ENCODE results near the gene HHAT. TPM values are rescaled to one million over a fixed set of nuclear protein-coding genes. Genes with fewer than 3 reads are reported as not detected.
A peak's percentile ranks its signal among the peaks of the same experiment; 100 is the strongest.

HHAT gene
- total and polyA plus RNA-seq, 9 of the 15 experiments (the other 6 are each of a cell fraction or from before 2014, with no cell fraction given) = 0.07 to 0.16 (median 0.13) TPM; not detected in 1

DNA sequence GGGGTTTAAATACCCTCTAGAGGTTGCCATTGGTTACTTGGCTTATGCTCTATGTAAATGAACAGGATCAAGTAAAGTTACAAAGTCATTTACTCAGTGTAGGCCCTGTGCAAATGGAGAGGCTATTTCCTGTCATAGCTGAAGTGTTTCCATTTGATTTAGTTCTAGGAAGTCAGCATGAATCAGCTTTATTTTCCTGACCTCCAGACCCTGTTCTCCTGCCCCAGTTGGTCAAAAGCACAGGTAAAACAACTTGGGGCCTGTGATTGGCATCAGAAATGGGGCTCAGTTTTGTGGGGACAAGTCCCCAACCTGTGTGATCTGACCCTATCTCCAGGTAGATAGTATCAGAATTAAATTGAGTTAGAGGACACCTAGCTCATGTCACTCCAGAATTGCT is 239.9 kb downstream of the HHAT start (continued):
- TF ChIP-seq SUPT5H (IDR thresholded peaks at IDR 0.05) (no peak), STAT5B (CRISPR knock-in tag; IDR thresholded peaks at IDR 0.05) (no peak), NELFE (IDR thresholded peaks at IDR 0.05; ENCODE audit: insufficient read depth, insufficient read length) (no peak), HMGN3 (IDR thresholded peaks at IDR 0.05; ENCODE audit: borderline replicate concordance, extremely low read depth, insufficient read length, low read depth, low read length) (no peak), RBM17 (IDR thresholded peaks at IDR 0.05; ENCODE audit: borderline replicate concordance, low read depth, low read length) (no peak), C11orf30 (IDR thresholded peaks at IDR 0.05; ENCODE audit: low read depth) (peak; percentile 66), SRSF3 (IDR thresholded peaks at IDR 0.05; ENCODE audit: insufficient read depth, low read length) (no peak), ZNF75A (CRISPR knock-in tag; IDR thresholded peaks at IDR 0.05) (no peak), HDAC1 (IDR thresholded peaks at IDR 0.05) (no peak), ZNF232 (CRISPR knock-in tag; IDR thresholded peaks at IDR 0.05) (no peak), ADNP (tag; IDR thresholded peaks at IDR 0.05) (no peak), ELF1 (tag; IDR thresholded peaks at IDR 0.05) (no peak)
- TF ChIP-seq, protein P1, sequence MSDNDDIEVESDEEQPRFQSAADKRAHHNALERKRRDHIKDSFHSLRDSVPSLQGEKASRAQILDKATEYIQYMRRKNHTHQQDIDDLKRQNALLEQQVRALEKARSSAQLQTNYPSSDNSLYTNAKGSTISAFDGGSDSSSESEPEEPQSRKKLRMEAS (CRISPR knock-in tag; IDR thresholded peaks at IDR 0.05) = no peak
- TF ChIP-seq, protein P2, sequence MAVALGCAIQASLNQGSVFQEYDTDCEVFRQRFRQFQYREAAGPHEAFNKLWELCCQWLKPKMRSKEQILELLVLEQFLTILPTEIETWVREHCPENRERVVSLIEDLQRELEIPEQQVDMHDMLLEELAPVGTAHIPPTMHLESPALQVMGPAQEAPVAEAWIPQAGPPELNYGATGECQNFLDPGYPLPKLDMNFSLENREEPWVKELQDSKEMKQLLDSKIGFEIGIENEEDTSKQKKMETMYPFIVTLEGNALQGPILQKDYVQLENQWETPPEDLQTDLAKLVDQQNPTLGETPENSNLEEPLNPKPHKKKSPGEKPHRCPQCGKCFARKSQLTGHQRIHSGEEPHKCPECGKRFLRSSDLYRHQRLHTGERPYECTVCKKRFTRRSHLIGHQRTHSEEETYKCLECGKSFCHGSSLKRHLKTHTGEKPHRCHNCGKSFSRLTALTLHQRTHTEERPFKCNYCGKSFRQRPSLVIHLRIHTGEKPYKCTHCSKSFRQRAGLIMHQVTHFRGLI (CRISPR knock-in tag; IDR thresholded peaks at IDR 0.05) = no peak
